Ovary (tissue), 9 donors: ENCODE results near the gene SEC61A2. TPM values are rescaled to one million over a fixed set of nuclear protein-coding genes. Genes with fewer than 3 reads are reported as not detected.

ENCODE experiments used
- DNase-seq, 5 donors: peaks; one replicate each; pipeline ENCODE4 v3.0.0-alpha.2; 2019 to 2020
- H3K27ac ChIP-seq, 2 donors: fragments of 200-600 bp; one replicate each; pipeline versions ENCODE4 v1.5.1 to v1.8.0; 2019 to 2022
- H3K27me3 ChIP-seq: fragments of 200-600 bp; one replicate; pipeline ENCODE4 v1.8.0; 2022
- H3K36me3 ChIP-seq: fragments of 200-600 bp; sonication (generic); one replicate; pipeline ENCODE4 v1.5.1; 2019
- H3K4me1 ChIP-seq: one replicate; pipeline ENCODE4 v1.8.1; 2013; ENCODE audit warnings: mild to moderate bottlenecking, moderate library complexity; ENCODE audit not compliant: insufficient read depth
- H3K4me3 ChIP-seq: fragments of 200-600 bp; sonication (generic); one replicate; pipeline ENCODE4 v1.5.1; 2017
- H3K9me3 ChIP-seq, 2 donors: fragments of 200-600 bp in 1 of 2; sonication (generic) in 1 of 2; one replicate each; pipeline versions ENCODE4 v1.5.1 to v1.8.1; 2013 to 2019; ENCODE audit warnings: mild to moderate bottlenecking in 1 of 2, moderate library complexity in 1 of 2
- CTCF ChIP-seq, 3 donors: fragments of 450-650 bp in 2 of 3; fragments of 200-600 bp in 1 of 3; IDR thresholded peaks; one replicate each; pipeline versions ENCODE4 v1.5.1 to v1.8.0; 2016 to 2022; ENCODE audit warnings: antibody characterized with exemption in 3 of 3, mild to moderate bottlenecking in 1 of 3
- EP300 ChIP-seq: sonication (generic); formaldehyde crosslinking; IDR thresholded peaks from one replicate; pipeline ENCODE4 v1.6.1; 2017; ENCODE audit warnings: antibody characterized with exemption
- POLR2A ChIP-seq: fragments of 450-650 bp; IDR thresholded peaks from one replicate; pipeline ENCODE4 v1.6.1; 2017; ENCODE audit warnings: antibody characterized with exemption, mild to moderate bottlenecking, moderate library complexity
- WGBS, 3 donors: extraction: QIAGEN DNeasy Blood & Tissue Kit in 1 of 3; methylation state at CpG; one replicate each; pipeline versions ENCODE4 v1.1.5 to v1.1.7; 2013 to 2017; 5-methylcytosine and 5-hydroxymethylcytosine counted together
- intact Hi-C, 4 donors: fragments of 100-400 bp; cut with DNase I; formaldehyde crosslinking; loops; one replicate each; pipeline versions ENCODE4 v1.11.0 to v1.15.1; 2022 to 2023
- polyA plus RNA-seq, 2 donors: library from polyadenylated mRNA; stranded (reverse); fragments of 200-250 nt in 1 of 2; fragments of 350-450 nt in 1 of 2; fragmentation: Illumina TruSeq in 1 of 2; extraction: RNeasy Lipid Tissue Mini Kit (QIAGEN cat#74804) in 1 of 2; gene quantifications; one replicate each; pipeline ENCODE4 v1.2.3, GENCODE V29; 2013 to 2014
- total RNA-seq, 7 donors: library from RNA; depleted of rRNA in 2 of 7; stranded (reverse); fragments of >200 nt in 2 of 7; fragmentation: NEBNext Ultra II Directional in 3 of 7; extraction: Animal tissue kit (Norgen Biotek cat#: 25700) in 3 of 7; gene quantifications; one replicate each; pipeline versions ENCODE4 v1.1.0 to v1.2.4, GENCODE V29; 2016 to 2023
- donor health status: DM: no; HTN: no; CAD: no; lungs with moderate emphysema.
- donor health status: DM: no; HTN: no; CAD: no.
- donor health status: Bipolar disorder and iron deficiency.
- donor health status: DM: yes; HTN: yes; CAD: no.
- donor health status: DM: no; HTN: no; CAD: no.
- donor health status: DM: yes; HTN: yes; CAD: no.

SEC61A2 gene
- total and polyA plus RNA-seq, 9 donors, result 7.4 to 13.4 (median 9.5) TPM

- no peak overlapping the region for H3K27ac ChIP-seq
- TF ChIP-seq EP300 (no peak), CTCF (IDR thresholded peaks at IDR 0.05) (no peak), POLR2A (no peak)
- 88 to 91% (median 90%) methylated on average over 3 of the region's 3 CpGs for WGBS, 3 donors
Measured at GRCh38 chr10:12205082-12205481, 75.6 kb downstream of the SEC61A2 start.

GRCh38 chr10:12207114-12207513 is 77.6 kb downstream of the SEC61A2 start:
- Histone ChIP-seq H3K36me3 (no peaks in the 10 kb centered on the region), H3K27ac (no peak overlapping the region), H3K4me1 (no peaks in the 10 kb centered on the region), H3K27me3 (no peaks in the 10 kb centered on the region), H3K4me3 (no peak overlapping the region), H3K9me3 (no peaks in the 10 kb centered on the region)
- no peak for DNase-seq
- TF ChIP-seq EP300 (no peak), CTCF (IDR thresholded peaks at IDR 0.05) (no peak), POLR2A (no peak)
- WGBS, 3 donors, result 85 to 88% (median 87%) methylated on average over 3 of the region's 3 CpGs
- intact Hi-C loops, result no loop called here

More at GRCh38 chr10:12205082-12205481, 75.6 kb downstream of the SEC61A2 start:
- Histone ChIP-seq H3K4me1 (no peaks in the 10 kb centered on the region), H3K4me3 (no peak overlapping the region), H3K27me3 (no peaks in the 10 kb centered on the region), H3K36me3 (no peaks in the 10 kb centered on the region), H3K9me3 (no peaks in the 10 kb centered on the region)
- DNase-seq, result no peak
- intact Hi-C loops, result no loop called here

- H3K9me3 ChIP-seq, result no peaks in the 10 kb centered on the region
- DNase-seq, result no peak
- H3K36me3 ChIP-seq, result no peaks in the 10 kb centered on the region
- no peaks in the 10 kb centered on the region for H3K4me1 ChIP-seq
- WGBS, 3 donors, result 94 to 96% (median 95%) methylated on average over 5 of the region's 5 CpGs
- no peak overlapping the region for H3K27ac ChIP-seq
- intact Hi-C loops, result no loop called here
- H3K27me3 ChIP-seq, result no peaks in the 10 kb centered on the region
- H3K4me3 ChIP-seq, result no peak overlapping the region
- TF ChIP-seq CTCF (IDR thresholded peaks at IDR 0.05) (no peak), POLR2A (no peak), EP300 (no peak)
Measured at GRCh38 chr10:12208460-12208859, 79.0 kb downstream of the SEC61A2 start.

GRCh38 chr10:12212454-12212853 is 83.0 kb downstream of the SEC61A2 start:
- Histone ChIP-seq H3K9me3 (no peaks in the 10 kb centered on the region), H3K4me1 (no peaks in the 10 kb centered on the region), H3K4me3 (no peak overlapping the region), H3K27me3 (no peaks in the 10 kb centered on the region), H3K36me3 (no peaks in the 10 kb centered on the region), H3K27ac (no peak overlapping the region)
- 94 to 95% (median 94%) methylated on average over 3 of the region's 3 CpGs for WGBS, 3 donors
- intact Hi-C loops, result no loop called here
- TF ChIP-seq EP300, result no peak
- no peak for TF ChIP-seq CTCF (IDR thresholded peaks at IDR 0.05)
- no peak for TF ChIP-seq POLR2A
- DNase-seq, result no peak

GRCh38 chr10:12213621-12214020 is 84.1 kb downstream of the SEC61A2 start:
- Histone ChIP-seq H3K9me3 (no peaks in the 10 kb centered on the region), H3K4me3 (no peak overlapping the region), H3K36me3 (no peaks in the 10 kb centered on the region), H3K4me1 (no peaks in the 10 kb centered on the region), H3K27me3 (no peaks in the 10 kb centered on the region), H3K27ac (no peak overlapping the region)
- DNase-seq, result no peak
- WGBS, 3 donors, result 69 to 77% (median 72%) methylated on average over 3 of the region's 3 CpGs
- intact Hi-C loops, result no loop called here
- TF ChIP-seq EP300 (no peak), CTCF (IDR thresholded peaks at IDR 0.05) (no peak), POLR2A (no peak)
